ENCODE measurements around the gene PER2. TPM values are rescaled to one million over a fixed set of nuclear protein-coding genes. Genes with fewer than 3 reads are reported as not detected.

Gene PER2
- total RNA-seq, 2 experiments from 2014 or later: 33.8 to 38.2 TPM

- no peak for ATAC-seq (ENCODE audit: poor library complexity)
- H3K9me3 Mint-ChIP-seq: no peaks in the 10 kb centered on the region
- TF ChIP-seq CTCF (IDR thresholded peaks at IDR 0.05): no peak
- intact Hi-C loops (cut with DNase I, micrococcal nuclease): no loop called here
- DNase-seq: no peak
- ChIA-PET CTCF (no interaction called here), POLR2A (no interaction called here)
- peaks cover 76% of the 10 kb centered on the region for H3K36me3 Mint-ChIP-seq (ENCODE audit: low read depth)
- no peak overlapping the region for H3K4me3 Mint-ChIP-seq
- Histone ChIP-seq H3K27ac (ENCODE audit: low read depth in 1 of 2, low read length in 2 of 2) (no peak overlapping the region), H3K27me3 (ENCODE audit: control insufficient read depth in 1 of 2, insufficient read depth in 2 of 2, low read length in 2 of 2) (no peaks in the 10 kb centered on the region), H3K4me1 (ENCODE audit: insufficient read depth, low read length) (no peaks in the 10 kb centered on the region), H3K4me3 (ENCODE audit: low read length) (no peak overlapping the region), H3K9me3 (ENCODE audit: control insufficient read depth in 1 of 2, insufficient read depth in 1 of 2, low read length in 2 of 2) (no peaks in the 10 kb centered on the region), H3K36me3 (ENCODE audit: insufficient read depth, low read length) (peaks cover 37% of the 10 kb centered on the region)
- H3K27ac Mint-ChIP-seq: no peak overlapping the region
- H3K27me3 Mint-ChIP-seq: no peaks in the 10 kb centered on the region
- no peaks in the 10 kb centered on the region for H3K4me1 Mint-ChIP-seq (ENCODE audit: low read depth)
Measured at GRCh38 chr2:238250896-238251295, 37.5 kb downstream of the PER2 start.

GRCh38 chr2:238247841-238248453 lies 40.5 kb downstream of the PER2 start:
- Mint-ChIP-seq H3K36me3 (ENCODE audit: low read depth) (peaks cover 66% of the 10 kb centered on the region), H3K27ac (peak overlapping the region; percentile 31), H3K4me1 (ENCODE audit: low read depth) (no peaks in the 10 kb centered on the region), H3K27me3 (no peaks in the 10 kb centered on the region), H3K4me3 (no peak overlapping the region), H3K9me3 (no peaks in the 10 kb centered on the region)
- Histone ChIP-seq H3K9me3 (ENCODE audit: control insufficient read depth in 1 of 2, insufficient read depth in 1 of 2, low read length in 2 of 2) (no peaks in the 10 kb centered on the region), H3K36me3 (ENCODE audit: insufficient read depth, low read length) (peaks cover 18% of the 10 kb centered on the region), H3K27ac (ENCODE audit: low read depth in 1 of 2, low read length in 2 of 2) (no peak overlapping the region), H3K4me3 (ENCODE audit: low read length) (no peak overlapping the region), H3K4me1 (ENCODE audit: insufficient read depth, low read length) (no peaks in the 10 kb centered on the region), H3K27me3 (ENCODE audit: control insufficient read depth in 1 of 2, insufficient read depth in 2 of 2, low read length in 2 of 2) (no peaks in the 10 kb centered on the region)
- ATAC-seq (ENCODE audit: poor library complexity): no peak
- ChIA-PET POLR2A (no interaction called here), CTCF (no interaction called here)
- intact Hi-C loops (cut with DNase I, micrococcal nuclease): no loop called here
- no peak for DNase-seq
- no peak for TF ChIP-seq CTCF (IDR thresholded peaks at IDR 0.05)

GRCh38 chr2:238247002-238247822 lies 41.2 kb downstream of the PER2 start:
- Mint-ChIP-seq H3K27ac (peak overlapping the region; percentile 31), H3K9me3 (no peaks in the 10 kb centered on the region), H3K4me1 (ENCODE audit: low read depth) (no peaks in the 10 kb centered on the region), H3K36me3 (ENCODE audit: low read depth) (peaks cover 59% of the 10 kb centered on the region), H3K27me3 (no peaks in the 10 kb centered on the region), H3K4me3 (no peak overlapping the region)
- CTCF ChIA-PET: no interaction called here
- ATAC-seq (ENCODE audit: poor library complexity) (no peak), DNase-seq (no peak)
- no peaks in the 10 kb centered on the region for H3K4me1 ChIP-seq (ENCODE audit: insufficient read depth, low read length)
- intact Hi-C loops (cut with DNase I, micrococcal nuclease): no loop called here
- no peak overlapping the region for H3K4me3 ChIP-seq (ENCODE audit: low read length)
- H3K27me3 ChIP-seq (ENCODE audit: control insufficient read depth in 1 of 2, insufficient read depth in 2 of 2, low read length in 2 of 2): no peaks in the 10 kb centered on the region
- no peak for TF ChIP-seq CTCF (IDR thresholded peaks at IDR 0.05)
- H3K36me3 ChIP-seq (ENCODE audit: insufficient read depth, low read length): peaks cover 11% of the 10 kb centered on the region
- no peak overlapping the region for H3K27ac ChIP-seq (ENCODE audit: low read depth in 1 of 2, low read length in 2 of 2)
- H3K9me3 ChIP-seq (ENCODE audit: control insufficient read depth in 1 of 2, insufficient read depth in 1 of 2, low read length in 2 of 2): no peaks in the 10 kb centered on the region
- POLR2A ChIA-PET: no interaction called here

Data from CD4-positive, alpha-beta T cell (primary cell).